HepG2 (cell line): ENCODE measurements around the gene CAMK2N2. TPM values are rescaled to one million over a fixed set of nuclear protein-coding genes. Genes with fewer than 3 reads are reported as not detected.
A peak's percentile ranks its signal among the peaks of the same experiment; 100 is the strongest.

Source experiments
- ARID3A ChIP-seq: IDR thresholded peaks from 2 replicates; pipeline ENCODE4 v1.6.1; 2012; ENCODE audit warnings: low read depth, low read length, improper control_type of control experiment
- ELF4 ChIP-seq: sonication (generic); formaldehyde crosslinking; IDR thresholded peaks from 2 replicates; pipeline ENCODE4 v1.5.0; 2020; ENCODE audit warnings: missing genetic modification reagents, mild to moderate bottlenecking, moderate library complexity, borderline replicate concordance
- FOXP1 ChIP-seq, 2 experiments: fragments of 450-650 bp in 1 of 2; IDR thresholded peaks; 2 replicates each; pipeline ENCODE4 v1.6.1; 2017 to 2018; ENCODE audit warnings: antibody characterized with exemption in 1 of 2
- MBD4 ChIP-seq: IDR thresholded peaks from 2 replicates; pipeline ENCODE4 v1.6.1; 2012; ENCODE audit warnings: low read length, inconsistent platforms, borderline replicate concordance
- MTA3 ChIP-seq: sonication (generic); formaldehyde crosslinking; IDR thresholded peaks from 2 replicates; pipeline ENCODE4 v1.4.0; 2020; ENCODE audit warnings: missing genetic modification reagents
- NCOA5 ChIP-seq: sonication (generic); formaldehyde crosslinking; IDR thresholded peaks from 2 replicates; pipeline ENCODE4 v1.4.0; 2020; ENCODE audit warnings: missing genetic modification reagents
- NFIB ChIP-seq: sonication (generic); formaldehyde crosslinking; IDR thresholded peaks from 2 replicates; pipeline ENCODE4 v1.9.0; 2021; ENCODE audit warnings: missing genetic modification reagents, mild to moderate bottlenecking, borderline replicate concordance
- PTBP1 ChIP-seq: fragments of 200-400 bp; formaldehyde crosslinking; IDR thresholded peaks from 2 replicates; pipeline ENCODE4 v1.6.1; 2018; ENCODE audit warnings: low read length, low read depth; ENCODE audit not compliant: poor library complexity, severe bottlenecking
- RORA ChIP-seq: sonication (generic); formaldehyde crosslinking; IDR thresholded peaks from 2 replicates; pipeline ENCODE4 v1.5.0; 2020; ENCODE audit warnings: mild to moderate bottlenecking, missing genetic modification reagents, moderate library complexity
- SP5 ChIP-seq: IDR thresholded peaks from 2 replicates; pipeline ENCODE4 v1.6.1; 2016; ENCODE audit warnings: low read depth, borderline replicate concordance
- STAG1 ChIP-seq: sonication (generic); formaldehyde crosslinking; IDR thresholded peaks from 2 replicates; pipeline ENCODE4 v1.4.0; 2020; ENCODE audit warnings: missing genetic modification reagents
- STAT6 ChIP-seq: sonication (generic); formaldehyde crosslinking; IDR thresholded peaks from 2 replicates; pipeline ENCODE4 v1.4.0; 2020; ENCODE audit warnings: missing genetic modification reagents, mild to moderate bottlenecking, borderline replicate concordance
- TEF ChIP-seq: sonication (generic); formaldehyde crosslinking; IDR thresholded peaks from 2 replicates; pipeline ENCODE4 v1.5.0; 2020; ENCODE audit warnings: missing genetic modification reagents
- TERF1 ChIP-seq: sonication (generic); formaldehyde crosslinking; IDR thresholded peaks from 2 replicates; pipeline ENCODE4 v1.8.0; 2022; ENCODE audit warnings: mild to moderate bottlenecking, missing genetic modification reagents, moderate library complexity
- THAP11 ChIP-seq: IDR thresholded peaks from 2 replicates; pipeline ENCODE4 v1.6.1; 2016; ENCODE audit warnings: missing biosample characterization, missing genetic modification reagents
- YY1 ChIP-seq: IDR thresholded peaks from 2 replicates; pipeline ENCODE4 v1.6.1; 2011; ENCODE audit warnings: low read length, low read depth, moderate library complexity, mild to moderate bottlenecking; ENCODE audit not compliant: insufficient read depth, insufficient replicate concordance
- ZBTB21 ChIP-seq: sonication (generic); formaldehyde crosslinking; IDR thresholded peaks from 2 replicates; pipeline ENCODE4 v1.4.0; 2020; ENCODE audit warnings: missing genetic modification reagents
- ZBTB3 ChIP-seq: sonication (generic); formaldehyde crosslinking; IDR thresholded peaks from 2 replicates; pipeline ENCODE4 v1.4.0; 2020; ENCODE audit warnings: low read depth, mild to moderate bottlenecking, moderate library complexity, missing genetic modification reagents, borderline replicate concordance
- ZBTB37 ChIP-seq: sonication (generic); formaldehyde crosslinking; IDR thresholded peaks from 2 replicates; pipeline ENCODE4 v1.4.0; 2020; ENCODE audit warnings: mild to moderate bottlenecking, missing genetic modification reagents
- ZFY ChIP-seq: sonication (generic); formaldehyde crosslinking; IDR thresholded peaks from 2 replicates; pipeline ENCODE4 v1.4.0; 2020; ENCODE audit warnings: missing genetic modification reagents
- ZNF317 ChIP-seq: sonication (generic); formaldehyde crosslinking; IDR thresholded peaks from 2 replicates; pipeline ENCODE4 v1.5.0; 2020; ENCODE audit warnings: mild to moderate bottlenecking, missing genetic modification reagents
- ZNF598 ChIP-seq: sonication (generic); formaldehyde crosslinking; IDR thresholded peaks from 2 replicates; pipeline ENCODE4 v1.5.1; 2020; ENCODE audit warnings: mild to moderate bottlenecking, missing genetic modification reagents, borderline replicate concordance
- ZNF780A ChIP-seq: sonication (generic); formaldehyde crosslinking; IDR thresholded peaks from 2 replicates; pipeline ENCODE4 v1.8.0; 2022; ENCODE audit warnings: mild to moderate bottlenecking, missing genetic modification reagents, moderate library complexity
- polyA plus RNA-seq, 8 experiments: library from polyadenylated mRNA; depleted of rRNA in 3 of 8; stranded (reverse) in 7 of 8; unstranded in 1 of 8; fragments of >200 nt; fragmentation: Illumina TruSeq in 4 of 8; extraction: Trizol in 4 of 8; gene quantifications; 2 replicates each; pipeline versions ENCODE4 v1.2.1 to v1.2.3, GENCODE V29; 2011 to 2016; ENCODE audit warnings: low read depth in 4 of 8, missing spikeins in 1 of 8, mixed read lengths in 1 of 8; ENCODE audit not compliant: insufficient read depth in 1 of 8
- total RNA-seq, 5 experiments: library from RNA; depleted of rRNA; stranded (reverse); fragments of >200 nt; fragmentation: Illumina TruSeq; extraction: Trizol; gene quantifications; 2 replicates each; pipeline ENCODE4 v1.2.3, GENCODE V29; 2016; ENCODE audit warnings: low read depth in 1 of 5

Gene CAMK2N2
- total and polyA plus RNA-seq, 2 of the 13 experiments (the other 11 are each of a cell fraction or from before 2014, with no cell fraction given), result 0.12 to 0.27 TPM

- TF ChIP-seq TEF (no peak), TERF1 (CRISPR knock-in tag) (no peak), ZBTB21 (CRISPR knock-in tag) (no peak), ARID3A (no peak), THAP11 (CRISPR knock-in tag) (peak; percentile 98), MBD4 (no peak), NCOA5 (CRISPR knock-in tag) (no peak), ELF4 (CRISPR knock-in tag) (no peak), ZBTB3 (no peak), ZFY (peak; percentile 98), ZNF780A (CRISPR knock-in tag) (no peak), STAG1 (no peak), STAT6 (CRISPR knock-in tag) (no peak), PTBP1 (no peak), RORA (CRISPR knock-in tag) (no peak), SP5 (peak; percentile 72; the same call in 1 of the 2 replicates), ZNF598 (CRISPR knock-in tag) (no peak), NFIB (CRISPR knock-in tag) (no peak), MTA3 (CRISPR knock-in tag) (no peak), YY1 (no peak), FOXP1 (IDR thresholded peaks at IDR 0.05) (no peak), FOXP1 (CRISPR knock-in tag; IDR thresholded peaks at IDR 0.05) (no peak), ZNF317 (CRISPR knock-in tag) (no peak), ZBTB37 (CRISPR knock-in tag) (no peak)
Observed at GRCh38 chr3:184298759-184299487, 37.6 kb upstream of the CAMK2N2 start, which contains the start of gene PSMD2 (continued).
